ENCODE data around the gene ZNF613. TPM values are rescaled to one million over a fixed set of nuclear protein-coding genes. Genes with fewer than 3 reads are reported as not detected.

Gene ZNF613
- total and polyA plus RNA-seq, 2 of the 13 experiments (the other 11 are each of a cell fraction or from before 2014, with no cell fraction given) = 3.6 to 8.3 TPM

- TF ChIP-seq ZFP36L1 (CRISPR knock-in tag; IDR thresholded peaks at IDR 0.05) (no peak), ZNF501 (CRISPR knock-in tag; IDR thresholded peaks at IDR 0.05) (no peak), ZNF605 (CRISPR knock-in tag; IDR thresholded peaks at IDR 0.05) (no peak), ZBTB10 (CRISPR knock-in tag; IDR thresholded peaks at IDR 0.05; ENCODE audit: borderline replicate concordance) (no peak), NFKB2 (CRISPR knock-in tag; IDR thresholded peaks at IDR 0.05; ENCODE audit: borderline replicate concordance) (no peak), PPARG (CRISPR knock-in tag; conservative IDR thresholded peaks at IDR 0.05) (no peak), PRDM10 (CRISPR knock-in tag; IDR thresholded peaks at IDR 0.05; ENCODE audit: low read depth) (no peak)
Measured at GRCh38 chr19:51926426-51926783, 867 bp upstream of the ZNF613 start (continued).
